Sigmoid colon (tissue), 7 donors: ENCODE results near the gene TAF10. TPM values are rescaled to one million over a fixed set of nuclear protein-coding genes. Genes with fewer than 3 reads are reported as not detected.

Experiments
- DNase-seq: peaks from one replicate; pipeline ENCODE4 v3.0.0-alpha.2; 2019
- H3K27ac ChIP-seq, 4 donors: fragments of 200-600 bp; sonication (generic); one replicate each; pipeline ENCODE4 v1.5.1; 2016 to 2019; ENCODE audit warnings: mild to moderate bottlenecking in 1 of 4
- H3K27me3 ChIP-seq, 3 donors: fragments of 200-600 bp; sonication (generic); one replicate each; pipeline ENCODE4 v1.5.1; 2019; ENCODE audit warnings: mild to moderate bottlenecking in 1 of 3
- H3K36me3 ChIP-seq, 4 donors: fragments of 200-600 bp; sonication (generic); one replicate each; pipeline ENCODE4 v1.5.1; 2016 to 2019
- H3K4me1 ChIP-seq, 4 donors: fragments of 200-600 bp; sonication (generic); one replicate each; pipeline ENCODE4 v1.5.1; 2017 to 2019
- H3K4me3 ChIP-seq, 4 donors: fragments of 200-600 bp; sonication (generic); one replicate each; pipeline ENCODE4 v1.5.1; 2017 to 2019; ENCODE audit warnings: mild to moderate bottlenecking in 2 of 4, moderate library complexity in 1 of 4
- H3K9me3 ChIP-seq, 4 donors: fragments of 200-600 bp in 3 of 4; sonication (generic) in 3 of 4; one replicate each; pipeline versions ENCODE4 v1.5.1 to v1.6.1; 2013 to 2019
- EP300 ChIP-seq, 4 donors: sonication (generic); formaldehyde crosslinking; IDR thresholded peaks; one replicate each; pipeline ENCODE4 v1.6.1; 2017; ENCODE audit warnings: antibody characterized with exemption in 4 of 4
- POLR2A ChIP-seq, 2 donors: fragments of 450-650 bp; IDR thresholded peaks; one replicate each; pipeline ENCODE4 v1.6.1; 2016; ENCODE audit warnings: antibody characterized with exemption in 2 of 2, mild to moderate bottlenecking in 2 of 2, moderate library complexity in 2 of 2
- POLR2AphosphoS5 ChIP-seq, 4 donors: sonication (generic); formaldehyde crosslinking; IDR thresholded peaks; one replicate each; pipeline ENCODE4 v1.6.1; 2017; ENCODE audit warnings: antibody characterized with exemption in 4 of 4
- WGBS, 2 donors: extraction: QIAGEN DNeasy Blood & Tissue Kit; methylation state at CpG; one replicate each; pipeline ENCODE4 v1.1.7; 2013; 5-methylcytosine and 5-hydroxymethylcytosine counted together
- intact Hi-C: fragments of 100-400 bp; cut with DNase I; formaldehyde crosslinking; loops from one replicate; pipeline ENCODE4 v1.15.1; 2023
- polyA plus RNA-seq, 3 donors: library from polyadenylated mRNA; stranded (reverse); fragments of 200-250 nt; gene quantifications; one replicate each; pipeline ENCODE4 v1.2.3, GENCODE V29; 2013
- total RNA-seq, 4 donors: library from RNA; depleted of rRNA; stranded (reverse); fragments of >200 nt; gene quantifications; one replicate each; pipeline ENCODE4 v1.1.0, GENCODE V29; 2016
- TF ChIP-seq, protein P1 (sequence below), 4 experiments: fragments of 450-650 bp in 3 of 4; fragments of 200-600 bp in 1 of 4; IDR thresholded peaks; one replicate each; pipeline ENCODE4 v1.5.1; 2016 to 2019; ENCODE audit warnings: antibody characterized with exemption in 4 of 4, mild to moderate bottlenecking in 3 of 4, moderate library complexity in 2 of 4
- donor health status: healthy with polysubstance abuse.
- donor health status: Bipolar disorder and iron deficiency.
- donor health status: healthy.

Gene TAF10
- total and polyA plus RNA-seq, 7 donors: 33.2 to 148 (median 60.0) TPM

DNA sequence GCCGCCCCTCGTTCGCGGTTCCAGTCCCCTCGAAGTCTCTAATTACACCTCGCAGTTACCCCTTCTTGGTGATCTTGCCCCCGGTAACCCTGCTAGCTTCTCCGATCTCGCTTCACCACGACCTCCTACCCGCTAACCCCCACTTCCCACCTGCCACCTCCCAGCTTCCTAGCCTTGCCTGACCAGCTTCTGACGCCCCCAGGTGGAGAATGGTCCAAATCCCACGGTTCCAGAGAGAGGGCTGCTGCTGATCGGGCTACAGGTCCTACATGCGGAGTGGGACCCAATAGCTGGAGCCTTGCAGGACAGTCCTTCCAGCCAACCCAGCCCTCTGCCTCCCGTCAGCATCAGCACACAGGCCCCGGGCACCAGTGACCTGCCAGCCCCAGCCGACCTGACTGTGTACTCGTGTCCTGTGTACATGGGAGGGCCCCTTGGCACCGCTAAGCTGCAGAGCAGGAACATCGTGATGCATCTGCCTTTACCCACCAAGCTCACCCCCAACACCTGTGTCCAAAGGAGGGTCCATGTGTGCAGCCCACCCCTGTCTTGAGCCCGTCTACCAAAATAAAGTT, 40.5 kb downstream of the TAF10 start:
- intact Hi-C loops: loop anchor here (5.0 kb wide), 1 partner anchor 39 kb away; no protein-coding TSS in a partner anchor
- TF ChIP-seq, protein P1, sequence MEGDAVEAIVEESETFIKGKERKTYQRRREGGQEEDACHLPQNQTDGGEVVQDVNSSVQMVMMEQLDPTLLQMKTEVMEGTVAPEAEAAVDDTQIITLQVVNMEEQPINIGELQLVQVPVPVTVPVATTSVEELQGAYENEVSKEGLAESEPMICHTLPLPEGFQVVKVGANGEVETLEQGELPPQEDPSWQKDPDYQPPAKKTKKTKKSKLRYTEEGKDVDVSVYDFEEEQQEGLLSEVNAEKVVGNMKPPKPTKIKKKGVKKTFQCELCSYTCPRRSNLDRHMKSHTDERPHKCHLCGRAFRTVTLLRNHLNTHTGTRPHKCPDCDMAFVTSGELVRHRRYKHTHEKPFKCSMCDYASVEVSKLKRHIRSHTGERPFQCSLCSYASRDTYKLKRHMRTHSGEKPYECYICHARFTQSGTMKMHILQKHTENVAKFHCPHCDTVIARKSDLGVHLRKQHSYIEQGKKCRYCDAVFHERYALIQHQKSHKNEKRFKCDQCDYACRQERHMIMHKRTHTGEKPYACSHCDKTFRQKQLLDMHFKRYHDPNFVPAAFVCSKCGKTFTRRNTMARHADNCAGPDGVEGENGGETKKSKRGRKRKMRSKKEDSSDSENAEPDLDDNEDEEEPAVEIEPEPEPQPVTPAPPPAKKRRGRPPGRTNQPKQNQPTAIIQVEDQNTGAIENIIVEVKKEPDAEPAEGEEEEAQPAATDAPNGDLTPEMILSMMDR (IDR thresholded peaks at IDR 0.05): no peak
- no peak for TF ChIP-seq POLR2A (IDR thresholded peaks at IDR 0.05)
- TF ChIP-seq POLR2AphosphoS5 (IDR thresholded peaks at IDR 0.05): no peak
- TF ChIP-seq EP300 (IDR thresholded peaks at IDR 0.05): no peak
- Histone ChIP-seq H3K27me3 (no peaks in the 10 kb centered on the region), H3K9me3 (no peaks in the 10 kb centered on the region), H3K4me1 (peaks cover 0 to 36% (median 26%) of the 10 kb centered on the region in 4 donors), H3K36me3 (peaks cover 0 to 14% (median 0%) of the 10 kb centered on the region in 4 donors), H3K4me3 (peak overlapping the region in 2 of 4 donors; percentile 19 to 43), H3K27ac (peak overlapping the region in 2 of 4 donors; percentile 18 to 60)
- 88 to 92% methylated on average over 22 of the region's 22 CpGs for WGBS, 2 donors
- DNase-seq: no peak

DNA sequence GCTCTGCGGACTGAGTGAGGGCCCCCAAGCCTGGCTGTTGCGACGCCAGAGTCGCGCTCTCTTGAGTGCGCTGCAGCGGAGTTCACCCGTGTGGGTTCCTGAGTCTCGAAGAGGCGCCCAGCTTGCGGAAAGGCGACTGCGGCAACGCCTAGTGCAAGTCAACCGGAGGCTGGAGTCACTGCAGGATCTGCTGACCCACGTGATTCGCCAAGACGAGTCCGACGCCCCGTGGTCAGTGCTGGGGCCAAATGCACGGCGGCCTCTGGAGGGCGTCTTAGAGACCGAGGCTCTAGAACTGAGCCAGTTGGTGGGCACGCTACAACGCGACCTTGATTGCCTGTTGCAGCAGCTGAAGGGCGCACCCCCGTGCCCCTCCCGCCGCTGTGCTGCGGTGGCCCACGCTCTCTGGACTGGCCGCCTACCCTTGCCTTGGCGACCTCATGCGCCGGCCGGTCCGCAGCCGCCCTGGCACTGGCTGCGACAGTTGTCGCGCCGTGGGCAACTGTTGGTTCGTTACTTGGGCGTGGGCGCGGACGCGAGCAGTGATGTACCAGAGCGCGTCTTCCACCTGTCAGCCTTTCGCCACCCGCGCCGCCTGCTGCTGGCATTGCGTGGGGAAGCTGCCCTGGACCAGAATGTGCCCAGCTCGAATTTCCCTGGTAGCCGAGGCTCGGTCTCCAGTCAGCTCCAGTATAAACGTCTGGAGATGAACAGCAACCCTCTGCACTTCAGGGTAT, 41.2 kb downstream of the TAF10 start:
- TF ChIP-seq EP300 (IDR thresholded peaks at IDR 0.05) (no peak), POLR2AphosphoS5 (IDR thresholded peaks at IDR 0.05) (no peak), POLR2A (IDR thresholded peaks at IDR 0.05) (no peak)
- TF ChIP-seq, protein P1 (IDR thresholded peaks at IDR 0.05): no peak
- Histone ChIP-seq H3K27me3 (no peaks in the 10 kb centered on the region), H3K27ac (no peak overlapping the region), H3K4me1 (peaks cover 0 to 29% (median 20%) of the 10 kb centered on the region in 4 donors), H3K9me3 (no peaks in the 10 kb centered on the region), H3K4me3 (peak overlapping the region in 2 of 4 donors; percentile 19 to 43), H3K36me3 (peaks cover 0 to 20% (median 0%) of the 10 kb centered on the region in 4 donors)
- 87 to 94% methylated on average over 62 of the region's 62 CpGs for WGBS, 2 donors
- no peak for DNase-seq
- intact Hi-C loops: loop anchor here (5.0 kb wide), 1 partner anchor 39 kb away; no protein-coding TSS in a partner anchor

DNA sequence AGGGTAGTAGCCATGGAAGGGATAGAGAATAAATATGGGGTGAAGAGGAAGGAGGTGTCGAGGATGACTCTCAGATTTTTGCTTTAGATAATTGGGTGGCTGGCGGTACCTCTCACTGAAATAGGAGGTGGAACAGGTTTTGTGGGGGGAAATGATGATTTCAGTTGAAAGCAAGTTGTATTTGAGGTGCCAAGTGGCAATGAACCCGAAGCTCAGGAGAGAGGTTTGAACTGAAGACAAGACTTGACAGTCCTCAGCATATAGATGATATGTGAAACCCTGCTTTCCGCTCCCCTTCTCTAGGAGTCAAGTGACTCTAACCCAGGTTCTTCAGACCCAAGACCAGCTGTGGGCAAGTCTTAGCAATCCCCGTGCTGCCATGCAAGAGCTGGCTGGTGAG, 42.3 kb downstream of the TAF10 start:
- H3K9me3 ChIP-seq: no peaks in the 10 kb centered on the region
- H3K27ac ChIP-seq: no peak overlapping the region
- peaks cover 0 to 20% (median 0%) of the 10 kb centered on the region in 4 donors for H3K36me3 ChIP-seq
- H3K27me3 ChIP-seq: no peaks in the 10 kb centered on the region
- no peak for DNase-seq
- intact Hi-C loops: loop anchor here (5.0 kb wide), 1 partner anchor 37 kb away; no protein-coding TSS in a partner anchor
- TF ChIP-seq, protein P1 (IDR thresholded peaks at IDR 0.05): no peak
- no peak for TF ChIP-seq POLR2A (IDR thresholded peaks at IDR 0.05)
- TF ChIP-seq POLR2AphosphoS5 (IDR thresholded peaks at IDR 0.05): no peak
- WGBS, 2 donors: 86% methylated on average over 5 of the region's 5 CpGs
- peaks cover 0 to 27% (median 18%) of the 10 kb centered on the region in 4 donors for H3K4me1 ChIP-seq
- no peak overlapping the region for H3K4me3 ChIP-seq

DNA sequence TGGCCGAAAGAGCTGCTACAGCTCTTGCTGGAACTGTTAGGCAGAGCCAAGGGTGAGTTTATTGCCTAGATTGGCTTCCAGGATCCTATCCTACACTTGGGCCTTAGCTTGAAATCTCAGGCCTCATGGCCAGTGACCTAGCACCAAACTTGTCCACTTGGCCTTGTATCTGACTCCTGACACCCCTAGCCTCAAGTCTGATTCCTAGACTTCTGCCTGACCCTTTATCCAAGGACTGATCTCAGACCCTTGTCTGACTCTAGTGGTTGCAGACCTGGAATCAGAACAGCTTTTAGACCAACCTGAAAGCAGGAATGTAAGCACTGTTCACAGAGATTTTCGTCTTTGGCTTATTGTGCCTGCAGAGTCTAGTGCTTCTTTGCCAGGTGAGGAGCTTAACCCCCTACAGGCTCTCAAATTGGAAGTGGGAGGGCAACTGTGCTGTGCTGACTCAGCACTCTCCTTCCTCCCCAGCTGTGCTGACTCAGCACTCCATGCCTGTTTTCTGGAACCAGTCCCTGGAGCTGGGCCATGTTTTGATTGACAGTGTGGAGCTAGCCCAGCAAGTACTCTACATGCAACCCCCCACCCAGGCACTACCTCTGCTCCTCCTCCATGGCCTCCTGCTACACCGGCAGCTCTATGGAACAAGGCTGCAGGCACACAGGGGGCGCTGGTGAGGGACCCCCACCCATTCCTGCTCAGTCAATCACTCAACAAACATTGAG, 43.7 kb downstream of the TAF10 start:
- 79 to 84% methylated on average over 4 of the region's 4 CpGs for WGBS, 2 donors

More for the DNA sequence above, 43.7 kb downstream of the TAF10 start:
- intact Hi-C loops: no loop called here
- DNase-seq: peak; percentile 65
- Histone ChIP-seq H3K9me3 (no peaks in the 10 kb centered on the region), H3K27me3 (no peaks in the 10 kb centered on the region), H3K36me3 (peaks cover 0 to 25% (median 0%) of the 10 kb centered on the region in 4 donors), H3K4me3 (no peak overlapping the region), H3K27ac (no peak overlapping the region), H3K4me1 (peaks cover 0 to 27% (median 18%) of the 10 kb centered on the region in 4 donors)
- no peak for TF ChIP-seq POLR2A (IDR thresholded peaks at IDR 0.05)
- TF ChIP-seq, protein P1 (IDR thresholded peaks at IDR 0.05): no peak
- TF ChIP-seq POLR2AphosphoS5 (IDR thresholded peaks at IDR 0.05): peak in 2 of 4 donors; percentile 18 to 46
- no peak for TF ChIP-seq EP300 (IDR thresholded peaks at IDR 0.05)
